ENCODE results near the gene SMARCC2.

DNA sequence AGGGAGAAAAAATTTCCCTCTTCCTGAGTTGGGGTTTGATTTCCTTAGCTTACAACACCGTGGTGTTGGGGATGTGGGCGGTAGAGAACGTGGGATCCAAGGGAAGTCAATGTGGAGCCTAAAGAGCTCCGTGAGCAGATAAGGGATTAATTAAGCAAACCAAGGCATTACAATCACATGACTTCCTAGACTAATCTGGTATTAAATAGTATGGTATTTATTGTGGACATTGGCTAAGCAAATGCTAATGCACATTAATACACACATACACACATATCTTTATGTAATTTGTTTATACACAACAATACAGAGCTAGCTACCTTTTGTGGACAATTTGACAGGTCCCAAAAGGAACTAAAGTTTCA, 33.2 kb upstream of the SMARCC2 start:
- TF ChIP-seq, protein P1, sequence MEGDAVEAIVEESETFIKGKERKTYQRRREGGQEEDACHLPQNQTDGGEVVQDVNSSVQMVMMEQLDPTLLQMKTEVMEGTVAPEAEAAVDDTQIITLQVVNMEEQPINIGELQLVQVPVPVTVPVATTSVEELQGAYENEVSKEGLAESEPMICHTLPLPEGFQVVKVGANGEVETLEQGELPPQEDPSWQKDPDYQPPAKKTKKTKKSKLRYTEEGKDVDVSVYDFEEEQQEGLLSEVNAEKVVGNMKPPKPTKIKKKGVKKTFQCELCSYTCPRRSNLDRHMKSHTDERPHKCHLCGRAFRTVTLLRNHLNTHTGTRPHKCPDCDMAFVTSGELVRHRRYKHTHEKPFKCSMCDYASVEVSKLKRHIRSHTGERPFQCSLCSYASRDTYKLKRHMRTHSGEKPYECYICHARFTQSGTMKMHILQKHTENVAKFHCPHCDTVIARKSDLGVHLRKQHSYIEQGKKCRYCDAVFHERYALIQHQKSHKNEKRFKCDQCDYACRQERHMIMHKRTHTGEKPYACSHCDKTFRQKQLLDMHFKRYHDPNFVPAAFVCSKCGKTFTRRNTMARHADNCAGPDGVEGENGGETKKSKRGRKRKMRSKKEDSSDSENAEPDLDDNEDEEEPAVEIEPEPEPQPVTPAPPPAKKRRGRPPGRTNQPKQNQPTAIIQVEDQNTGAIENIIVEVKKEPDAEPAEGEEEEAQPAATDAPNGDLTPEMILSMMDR (IDR thresholded peaks at IDR 0.05): peak in 1 of 12 donors; percentile 2
- no peak for TF ChIP-seq POLR2A (IDR thresholded peaks at IDR 0.05)

Measured in heart left ventricle (tissue), 13 donors.